IMR-90 (cell line): Measurements from ENCODE around the gene KCNK10. TPM values are rescaled to one million over a fixed set of nuclear protein-coding genes. Genes with fewer than 3 reads are reported as not detected.

Experiments used
- ATAC-seq: fragments of 200-7000 bp; cut with Tn5 transposase; 2 replicates; pipeline ENCODE4 v1.9.1; 2020; ENCODE audit warnings: low read depth, mild to moderate bottlenecking, moderate library complexity
- BruUV-seq: library from RNA; stranded (reverse); fragments of 400-500 nt; replicated peaks from 2 replicates; lab custom pipeline; 2021; lab: Mats Ljungman, UMichigan
- CTCF ChIA-PET: fragments of 300-600 bp; formaldehyde crosslinking; extraction: SDS; loops from one replicate; lab custom pipeline; 2021; ENCODE audit warnings: antibody characterized with exemption; lab: Yijun Ruan, JAX
- POLR2A ChIA-PET: fragments of 300-600 bp; sonication (Branson Sonifier 250); formaldehyde crosslinking; loops from one replicate; lab custom pipeline; 2022; ENCODE audit warnings: antibody characterized with exemption; ENCODE audit not compliant: unreplicated experiment; lab: Charles Lee
- DNase-seq: peaks from one replicate; pipeline ENCODE4 v3.0.0; 2013
- H2AFZ ChIP-seq: replicated peaks from 2 replicates; pipeline ENCODE3; 2013; ENCODE audit warnings: low read length, mild to moderate bottlenecking; ENCODE audit not compliant: poor library complexity
- H2AK5ac ChIP-seq: 2 replicates; pipeline ENCODE4 v1.6.1; 2013; ENCODE audit warnings: low read depth, low read length, inconsistent platforms
- H2AK9ac ChIP-seq: replicated peaks from 2 replicates; pipeline ENCODE3; 2013; ENCODE audit warnings: mild to moderate bottlenecking, low read depth, low read length, moderate library complexity; ENCODE audit not compliant: poor library complexity
- H2BK120ac ChIP-seq: 2 replicates; pipeline ENCODE4 v1.6.1; 2013; ENCODE audit warnings: low read depth, low read length, inconsistent platforms
- H2BK15ac ChIP-seq: 3 replicates; pipeline ENCODE4 v1.6.1; 2013; ENCODE audit warnings: low read depth, low read length, inconsistent platforms
- H2BK20ac ChIP-seq: 2 replicates; pipeline ENCODE4 v1.6.1; 2013; ENCODE audit warnings: low read depth, mild to moderate bottlenecking, inconsistent platforms, low read length, moderate library complexity
- H2BK5ac ChIP-seq: 2 replicates; pipeline ENCODE4 v1.6.1; 2013; ENCODE audit warnings: mild to moderate bottlenecking, low read depth, low read length, inconsistent platforms; ENCODE audit not compliant: poor library complexity, severe bottlenecking
- H3K14ac ChIP-seq: replicated peaks from 2 replicates; pipeline ENCODE4 v1.6.1; 2013; ENCODE audit warnings: low read depth, low read length, inconsistent platforms
- H3K18ac ChIP-seq: 2 replicates; pipeline ENCODE4 v1.6.1; 2013; ENCODE audit warnings: low read depth, low read length, control low read depth
- H3K23ac ChIP-seq: 2 replicates; pipeline ENCODE4 v1.6.1; 2013; ENCODE audit warnings: low read depth, low read length, inconsistent platforms
- H3K27ac ChIP-seq: 2 replicates; pipeline ENCODE4 v1.5.1; 2013; ENCODE audit warnings: mild to moderate bottlenecking, control low read depth, low read length; ENCODE audit not compliant: insufficient read depth
- H3K27me3 ChIP-seq: 2 replicates; pipeline ENCODE4 v1.6.1; 2013; ENCODE audit warnings: low read length; ENCODE audit not compliant: control insufficient read depth, insufficient read depth
- H3K36me3 ChIP-seq: 2 replicates; pipeline ENCODE4 v1.6.1; 2013; ENCODE audit warnings: low read length, mixed read lengths; ENCODE audit not compliant: control insufficient read depth, insufficient read depth
- H3K4ac ChIP-seq: 2 replicates; pipeline ENCODE4 v1.6.1; 2013; ENCODE audit warnings: low read depth, low read length, inconsistent platforms
- H3K4me1 ChIP-seq: 2 replicates; pipeline ENCODE4 v1.6.1; 2013; ENCODE audit warnings: low read length, mixed read lengths; ENCODE audit not compliant: control insufficient read depth, insufficient read depth
- H3K4me2 ChIP-seq: 2 replicates; pipeline ENCODE4 v1.6.1; 2013; ENCODE audit warnings: low read depth, mild to moderate bottlenecking, control low read depth, low read length, moderate library complexity
- H3K4me3 ChIP-seq: 2 replicates; pipeline ENCODE4 v1.5.1; 2013; ENCODE audit warnings: low read depth, mild to moderate bottlenecking, control low read depth, low read length, moderate library complexity; ENCODE audit not compliant: insufficient read depth
- H3K56ac ChIP-seq: 2 replicates; pipeline ENCODE4 v1.6.1; 2013; ENCODE audit warnings: low read length, inconsistent platforms; ENCODE audit not compliant: insufficient read depth; ENCODE audit errors: extremely low read depth
- H3K79me1 ChIP-seq, 2 experiments: 2 replicates each; pipeline ENCODE4 v1.6.1; 2013; ENCODE audit warnings: low read length in 2 of 2, inconsistent platforms in 1 of 2, low read depth in 1 of 2
- H3K9ac ChIP-seq: 2 replicates; pipeline ENCODE4 v1.6.1; 2013; ENCODE audit warnings: low read depth, low read length, control low read depth
- H3K9me1 ChIP-seq: 2 replicates; pipeline ENCODE4 v1.6.1; 2013; ENCODE audit warnings: low read length, inconsistent platforms; ENCODE audit not compliant: insufficient read depth
- H3K9me3 ChIP-seq: 2 replicates; pipeline ENCODE4 v1.6.1; 2013; ENCODE audit warnings: low read length; ENCODE audit not compliant: control insufficient read depth, insufficient read depth
- H4K20me1 ChIP-seq: 2 replicates; pipeline ENCODE4 v1.6.1; 2013; ENCODE audit warnings: low read length, inconsistent platforms; ENCODE audit not compliant: insufficient read depth
- H4K5ac ChIP-seq: 2 replicates; pipeline ENCODE4 v1.6.1; 2013; ENCODE audit warnings: mild to moderate bottlenecking, low read depth, low read length, control low read depth
- H4K8ac ChIP-seq, 2 experiments: 2 replicates each; pipeline ENCODE4 v1.6.1; 2013; ENCODE audit warnings: low read depth in 2 of 2, low read length in 2 of 2, control low read depth in 1 of 2, inconsistent platforms in 1 of 2
- H4K91ac ChIP-seq: 2 replicates; pipeline ENCODE4 v1.6.1; 2013; ENCODE audit warnings: low read depth, low read length, inconsistent platforms; ENCODE audit not compliant: insufficient read depth
- BHLHE40 ChIP-seq: fragments of 150-350 bp; IDR thresholded peaks from 2 replicates; pipeline ENCODE4 v1.6.1; 2016; ENCODE audit warnings: mild to moderate bottlenecking, low read depth, low read length
- CEBPB ChIP-seq: IDR thresholded peaks from 2 replicates; pipeline ENCODE4 v1.6.1; 2012; ENCODE audit warnings: low read depth, low read length, improper control_type of control experiment
- CHD1 ChIP-seq: IDR thresholded peaks from 2 replicates; pipeline ENCODE4 v1.6.1; 2012; ENCODE audit warnings: low read depth, low read length, improper control_type of control experiment
- CTCF ChIP-seq: conservative IDR thresholded peaks from 2 replicates; pipeline ENCODE4 v1.5.1; 2012; ENCODE audit warnings: mild to moderate bottlenecking, low read depth, low read length, improper control_type of control experiment
- ELK1 ChIP-seq: fragments of 150-350 bp; IDR thresholded peaks from 2 replicates; pipeline ENCODE4 v1.6.1; 2016; ENCODE audit warnings: low read depth, mild to moderate bottlenecking, low read length, moderate library complexity, borderline replicate concordance
- FOS ChIP-seq: fragments of 150-350 bp; IDR thresholded peaks from 2 replicates; pipeline ENCODE4 v1.6.1; 2016; ENCODE audit warnings: low read depth, low read length
- MAFK ChIP-seq: IDR thresholded peaks from 2 replicates; pipeline ENCODE4 v1.6.1; 2012; ENCODE audit warnings: low read depth, low read length, improper control_type of control experiment
- MAZ ChIP-seq: IDR thresholded peaks from 2 replicates; pipeline ENCODE4 v1.6.1; 2012; ENCODE audit warnings: low read depth, mild to moderate bottlenecking, low read length, improper control_type of control experiment, moderate library complexity, borderline replicate concordance
- MXI1 ChIP-seq: IDR thresholded peaks from 2 replicates; pipeline ENCODE4 v1.6.1; 2012; ENCODE audit warnings: low read depth, mild to moderate bottlenecking, low read length, moderate library complexity, borderline replicate concordance
- NFE2L2 ChIP-seq: fragments of 150-350 bp; IDR thresholded peaks from 2 replicates; pipeline ENCODE4 v1.6.1; 2016; ENCODE audit warnings: low read depth, mild to moderate bottlenecking, low read length
- POLR2A ChIP-seq: IDR thresholded peaks from 2 replicates; pipeline ENCODE4 v1.6.1; 2012; ENCODE audit warnings: mild to moderate bottlenecking, low read depth, low read length
- RAD21 ChIP-seq: IDR thresholded peaks from 2 replicates; pipeline ENCODE4 v1.6.1; 2012; ENCODE audit warnings: low read length, improper control_type of control experiment
- RCOR1 ChIP-seq: IDR thresholded peaks from 2 replicates; pipeline ENCODE4 v1.6.1; 2012; ENCODE audit warnings: mild to moderate bottlenecking, low read length, improper control_type of control experiment; ENCODE audit not compliant: insufficient replicate concordance
- RFX5 ChIP-seq: IDR thresholded peaks from 2 replicates; pipeline ENCODE4 v1.8.0; 2012; ENCODE audit warnings: low read depth, mild to moderate bottlenecking, low read length, moderate library complexity
- SMC3 ChIP-seq: fragments of 150-350 bp; IDR thresholded peaks from 2 replicates; pipeline ENCODE4 v1.6.1; 2016; ENCODE audit warnings: low read depth, mild to moderate bottlenecking, antibody characterized with exemption, low read length, moderate library complexity
- USF2 ChIP-seq: fragments of 150-350 bp; IDR thresholded peaks from 2 replicates; pipeline ENCODE4 v1.6.1; 2017; ENCODE audit warnings: mild to moderate bottlenecking, antibody characterized with exemption, low read length, low read depth
- WGBS, 2 experiments: methylation state at CpG; one replicate each; pipeline versions ENCODE4 v1.1.5 to v1.1.7; 2013; ENCODE audit warnings: missing lambda C conversion rate in 2 of 2; ENCODE audit not compliant: insufficient read length in 1 of 2; ENCODE audit errors: extremely low coverage in 2 of 2; 5-methylcytosine and 5-hydroxymethylcytosine counted together
- dilution Hi-C: fragments of 300-500 bp; cut with HindIII; formaldehyde crosslinking; loops from one replicate; pipeline ENCODE4 v1.14.3; 2018; ENCODE audit warnings: low sequenced_read_pairs; ENCODE audit not compliant: unreplicated experiment
- in situ Hi-C: fragments of 300-500 bp; cut with MboI; formaldehyde crosslinking; loops from 3 replicates; pipeline ENCODE4 v1.14.3; 2019; ENCODE audit warnings: low sequenced_read_pairs, inconsistent platforms, mixed read lengths
- intact Hi-C: fragments of 100-400 bp; cut with micrococcal nuclease; formaldehyde crosslinking; loops from 2 replicates; pipeline ENCODE4 v1.10.0; 2022
- polyA plus RNA-seq, 3 experiments: library from polyadenylated mRNA; depleted of rRNA; stranded (reverse); fragments of >200 nt; gene quantifications; 2 replicates each; pipeline ENCODE4 v1.2.3, GENCODE V29; 2012; ENCODE audit warnings: low replicate concordance in 1 of 3
- total RNA-seq: library from RNA; depleted of rRNA; stranded (reverse); fragments of >200 nt; gene quantifications from 2 replicates; pipeline ENCODE4 v1.2.3, GENCODE V29; 2012

KCNK10 gene
- total and polyA plus RNA-seq, 2 of the 4 experiments (the other 2 are of a cell fraction), result not detected

DNA sequence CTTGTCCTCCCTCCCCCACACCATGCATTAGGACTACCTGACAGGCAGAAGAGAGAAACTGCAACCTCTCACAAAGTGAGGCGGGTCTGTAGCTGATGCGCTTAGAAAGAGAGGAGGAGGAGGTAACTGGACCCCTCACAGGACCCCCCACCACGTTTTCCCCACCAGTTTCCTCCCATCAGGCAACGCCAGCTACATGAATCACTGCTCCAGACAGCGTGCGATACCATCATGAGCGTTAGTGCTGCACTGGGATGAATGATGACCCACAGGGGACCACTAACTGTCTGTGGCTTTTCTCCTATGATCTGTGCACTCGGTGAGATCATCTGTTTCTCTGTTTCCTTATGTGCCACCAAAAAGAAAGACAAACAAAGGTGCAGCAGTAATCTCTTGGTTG lies 77.7 kb downstream of the KCNK10 start:
- no peaks in the 10 kb centered on the region for H3K79me1 ChIP-seq
- 0 out of 2 replicates have a peak, but pooled peaks cover 2% of the 10 kb centered on the region for H3K9me3 ChIP-seq
- ChIA-PET POLR2A (no interaction called here), CTCF (no interaction called here)
- DNase-seq (no peak), ATAC-seq (no peak)
- no peak overlapping the region for H3K27ac ChIP-seq
- no peak overlapping the region for H2BK5ac ChIP-seq
- H2BK120ac ChIP-seq, result no peak overlapping the region
- H3K9me1 ChIP-seq, result no peaks in the 10 kb centered on the region
- no peaks in the 10 kb centered on the region for H3K27me3 ChIP-seq
- no TSS peak for BruUV-seq
- no peak overlapping the region for H3K4me2 ChIP-seq
- H2BK20ac ChIP-seq, result no peak overlapping the region
- H4K20me1 ChIP-seq, result no peaks in the 10 kb centered on the region
- no peak overlapping the region for H4K5ac ChIP-seq
- no peak for TF ChIP-seq RAD21
- TF ChIP-seq MAZ, result no peak
- TF ChIP-seq SMC3, result no peak
- TF ChIP-seq CHD1, result no peak
- no peak for TF ChIP-seq POLR2A
- no peak for TF ChIP-seq CEBPB
- no peak for TF ChIP-seq CTCF
- TF ChIP-seq USF2, result no peak
- no peak for TF ChIP-seq ELK1
- no peak for TF ChIP-seq MAFK
- TF ChIP-seq FOS, result no peak
- TF ChIP-seq RFX5, result no peak
- no peak for TF ChIP-seq BHLHE40
- no peak for TF ChIP-seq MXI1
- TF ChIP-seq RCOR1, result no peak
- no peak for TF ChIP-seq NFE2L2
- H3K9ac ChIP-seq, result no peak overlapping the region
- H4K91ac ChIP-seq, result no peak overlapping the region
- H4K8ac ChIP-seq, result no peak overlapping the region
- no peak overlapping the region for H3K23ac ChIP-seq
- no peak overlapping the region for H2AK9ac ChIP-seq
- WGBS, 2 experiments, result 7% methylated on average over 5 of the region's 8 CpGs; no CpG with 5 or more reads in 1 of the 2 experiments
- in situ Hi-C loops (no loop called here), intact Hi-C loops (no loop called here), dilution Hi-C loops (no loop called here)
- H2AK5ac ChIP-seq, result no peak overlapping the region
- H3K18ac ChIP-seq, result no peak overlapping the region
- H3K14ac ChIP-seq, result no peak overlapping the region
- no peak overlapping the region for H2BK15ac ChIP-seq
- no peak overlapping the region for H2AFZ ChIP-seq
- no peak overlapping the region for H3K56ac ChIP-seq
- H3K4me1 ChIP-seq, result no peaks in the 10 kb centered on the region
- H3K36me3 ChIP-seq, result no peaks in the 10 kb centered on the region
- H3K4ac ChIP-seq, result no peak overlapping the region
- H3K4me3 ChIP-seq, result no peak overlapping the region
